ENCODE data around the gene GPRIN3.
"Not testable (repeated sequence)": the region's sequence is repeated elsewhere in the genome, so short reads cannot be mapped to it uniquely, and the experiment has no call there.

The GPRIN3 gene

GRCh38 chr4:89312066-89312465 lies 4.5 kb upstream of the GPRIN3 start:
- TF ChIP-seq ZFX (IDR thresholded peaks at IDR 0.05; ENCODE audit: borderline replicate concordance) (no peak), CTCF (IDR thresholded peaks at IDR 0.05) (no peak)
- H3K27ac ChIP-seq: no peak overlapping the region

GRCh38 chr4:89311433-89311832 lies 3.8 kb upstream of the GPRIN3 start:
- TF ChIP-seq ZFX (IDR thresholded peaks at IDR 0.05; ENCODE audit: borderline replicate concordance) (no peak), CTCF (IDR thresholded peaks at IDR 0.05) (no peak)
- H3K27ac ChIP-seq: no peak overlapping the region

GRCh38 chr4:89309154-89309553 lies 1.6 kb upstream of the GPRIN3 start:
- not testable (repeated sequence) for H3K27ac ChIP-seq

- H3K27ac ChIP-seq: no peak overlapping the region
- TF ChIP-seq ZFX (IDR thresholded peaks at IDR 0.05; ENCODE audit: borderline replicate concordance): no peak
- no peak for TF ChIP-seq CTCF (IDR thresholded peaks at IDR 0.05)
Measured at GRCh38 chr4:89308161-89308500, 531 bp upstream of the GPRIN3 start.

GRCh38 chr4:89307178-89307445 lies 488 bp downstream of the GPRIN3 start:
- H3K27ac ChIP-seq: no peak overlapping the region
- no peak for TF ChIP-seq CTCF (IDR thresholded peaks at IDR 0.05)
- no peak for TF ChIP-seq ZFX (IDR thresholded peaks at IDR 0.05; ENCODE audit: borderline replicate concordance)

- no peak overlapping the region for H3K27ac ChIP-seq
- TF ChIP-seq CTCF (IDR thresholded peaks at IDR 0.05): no peak
- TF ChIP-seq ZFX (IDR thresholded peaks at IDR 0.05; ENCODE audit: borderline replicate concordance): no peak
Measured at GRCh38 chr4:89306486-89307177, 968 bp downstream of the GPRIN3 start.

GRCh38 chr4:89305712-89306437 lies 1.7 kb downstream of the GPRIN3 start:
- TF ChIP-seq CTCF (IDR thresholded peaks at IDR 0.05) (no peak), ZFX (IDR thresholded peaks at IDR 0.05; ENCODE audit: borderline replicate concordance) (no peak)
- H3K27ac ChIP-seq: no peak overlapping the region

- H3K27ac ChIP-seq: peak overlapping the region; percentile 7; the same call in 1 of the 2 replicates
- no peak for TF ChIP-seq CTCF (IDR thresholded peaks at IDR 0.05)
- no peak for TF ChIP-seq ZFX (IDR thresholded peaks at IDR 0.05; ENCODE audit: borderline replicate concordance)
Measured at GRCh38 chr4:89305028-89305427, 2.6 kb downstream of the GPRIN3 start.

Data from 22Rv1 (cell line).